Measurements from ENCODE around the gene TLCD3A. TPM values are rescaled to one million over a fixed set of nuclear protein-coding genes. Genes with fewer than 3 reads are reported as not detected.

TLCD3A gene
- total RNA-seq, 1 donor from 2014 or later, result 25.8 TPM

DNA sequence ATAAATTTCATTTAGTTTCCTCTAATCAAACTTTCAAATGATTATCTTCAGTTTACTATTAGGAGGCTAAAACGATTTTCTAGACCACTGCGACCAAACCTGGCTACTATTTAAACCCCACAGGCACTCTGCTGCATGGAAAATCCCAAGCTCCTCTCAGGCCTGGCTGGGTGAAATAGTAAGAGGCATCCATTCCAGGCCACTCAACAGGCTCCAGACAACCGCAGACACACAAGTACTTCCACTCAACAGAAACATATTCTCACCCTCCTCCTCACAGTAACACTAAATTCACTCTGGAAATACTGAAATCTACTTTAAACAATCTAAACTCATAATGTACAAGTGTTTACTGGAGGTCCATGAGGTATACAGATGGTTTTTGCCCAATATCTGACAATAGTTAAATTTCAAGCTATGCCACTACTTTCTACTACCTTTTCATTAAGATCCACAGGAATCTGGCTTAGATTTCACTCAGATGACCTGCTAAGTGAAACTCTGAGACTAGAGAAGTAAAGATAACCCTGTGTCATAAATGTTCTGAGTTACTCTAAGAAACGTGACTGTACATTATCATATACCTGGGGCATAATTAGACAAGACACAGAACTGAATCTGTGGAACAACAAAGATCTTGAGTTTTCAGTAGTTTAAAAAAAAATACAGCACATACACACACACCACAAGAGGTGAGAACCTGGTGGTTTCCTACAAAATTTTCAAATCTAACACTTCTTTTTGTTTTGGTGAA is 28.1 kb upstream of the TLCD3A start:
- H3K27ac Mint-ChIP-seq (ENCODE audit: unreplicated experiment), result no peak overlapping the region
- H3K27ac ChIP-seq (ENCODE audit: low read depth, low read length), result no peak overlapping the region
- FAIRE-seq (peak; percentile 78), DNase-seq (ENCODE audit: low read depth) (peak; percentile 42)
- H3K4me1 Mint-ChIP-seq (ENCODE audit: low read depth, unreplicated experiment), result peaks cover 2% of the 10 kb centered on the region
- peaks cover 63% of the 10 kb centered on the region for H3K79me2 ChIP-seq (ENCODE audit: insufficient read depth, low read length)
- no peak overlapping the region for H2AFZ ChIP-seq (ENCODE audit: low read depth, low read length)
- H3K9me3 ChIP-seq (ENCODE audit: insufficient read depth, low read depth, low read length), result no peaks in the 10 kb centered on the region
- peaks cover 49% of the 10 kb centered on the region for H4K20me1 ChIP-seq (ENCODE audit: insufficient read depth, low read length)
- H3K9ac ChIP-seq (ENCODE audit: low read length), result no peak overlapping the region
- no peak overlapping the region for H3K4me3 Mint-ChIP-seq (ENCODE audit: unreplicated experiment)
- H3K4me1 ChIP-seq (ENCODE audit: insufficient read depth, low read length), result no peaks in the 10 kb centered on the region
- peaks cover 19% of the 10 kb centered on the region for H3K36me3 ChIP-seq (ENCODE audit: insufficient read depth, low read length)
- no peak for TF ChIP-seq EZH2 (IDR thresholded peaks at IDR 0.05; ENCODE audit: insufficient read depth, low read length)
- TF ChIP-seq, protein P1, sequence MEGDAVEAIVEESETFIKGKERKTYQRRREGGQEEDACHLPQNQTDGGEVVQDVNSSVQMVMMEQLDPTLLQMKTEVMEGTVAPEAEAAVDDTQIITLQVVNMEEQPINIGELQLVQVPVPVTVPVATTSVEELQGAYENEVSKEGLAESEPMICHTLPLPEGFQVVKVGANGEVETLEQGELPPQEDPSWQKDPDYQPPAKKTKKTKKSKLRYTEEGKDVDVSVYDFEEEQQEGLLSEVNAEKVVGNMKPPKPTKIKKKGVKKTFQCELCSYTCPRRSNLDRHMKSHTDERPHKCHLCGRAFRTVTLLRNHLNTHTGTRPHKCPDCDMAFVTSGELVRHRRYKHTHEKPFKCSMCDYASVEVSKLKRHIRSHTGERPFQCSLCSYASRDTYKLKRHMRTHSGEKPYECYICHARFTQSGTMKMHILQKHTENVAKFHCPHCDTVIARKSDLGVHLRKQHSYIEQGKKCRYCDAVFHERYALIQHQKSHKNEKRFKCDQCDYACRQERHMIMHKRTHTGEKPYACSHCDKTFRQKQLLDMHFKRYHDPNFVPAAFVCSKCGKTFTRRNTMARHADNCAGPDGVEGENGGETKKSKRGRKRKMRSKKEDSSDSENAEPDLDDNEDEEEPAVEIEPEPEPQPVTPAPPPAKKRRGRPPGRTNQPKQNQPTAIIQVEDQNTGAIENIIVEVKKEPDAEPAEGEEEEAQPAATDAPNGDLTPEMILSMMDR (IDR thresholded peaks at IDR 0.05; ENCODE audit: insufficient read depth, low read depth, low read length), result no peak
- no peaks in the 10 kb centered on the region for H3K27me3 ChIP-seq (ENCODE audit: insufficient read depth, low read length)
- peaks cover 1% of the 10 kb centered on the region for H3K36me3 Mint-ChIP-seq (ENCODE audit: low read depth, unreplicated experiment)
- no peak overlapping the region for H3K4me3 ChIP-seq (ENCODE audit: insufficient read depth, low read depth, low read length)
- no peaks in the 10 kb centered on the region for H3K27me3 Mint-ChIP-seq (ENCODE audit: low read depth, unreplicated experiment)
- no peak overlapping the region for H3K4me2 ChIP-seq (ENCODE audit: low read length)
- H3K9me3 Mint-ChIP-seq (ENCODE audit: unreplicated experiment), result no peaks in the 10 kb centered on the region

DNA sequence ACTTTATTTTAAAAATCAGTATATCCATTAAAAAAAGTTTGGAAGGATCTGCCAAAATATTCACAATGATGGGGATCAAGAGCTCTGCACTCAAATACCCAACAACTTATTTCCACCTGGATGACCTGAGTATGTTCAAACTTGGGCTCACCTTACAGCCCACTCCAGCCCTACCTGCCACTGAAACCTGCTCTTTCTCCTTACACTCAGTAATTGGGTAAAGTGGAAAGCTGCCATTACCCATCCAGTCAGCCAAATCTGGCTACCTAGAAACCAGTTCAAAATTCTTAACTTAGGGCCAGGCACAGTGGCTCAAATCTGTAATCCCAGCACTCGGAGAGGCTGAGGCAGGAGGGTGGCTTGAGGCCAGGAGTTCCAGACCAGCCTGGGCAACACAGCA is 27.4 kb upstream of the TLCD3A start:
- H3K27me3 ChIP-seq (ENCODE audit: insufficient read depth, low read length), result no peaks in the 10 kb centered on the region
- no peak overlapping the region for H3K4me2 ChIP-seq (ENCODE audit: low read length)
- Mint-ChIP-seq H3K27me3 (ENCODE audit: low read depth, unreplicated experiment) (no peaks in the 10 kb centered on the region), H3K9me3 (ENCODE audit: unreplicated experiment) (no peaks in the 10 kb centered on the region), H3K4me1 (ENCODE audit: low read depth, unreplicated experiment) (peaks cover 2% of the 10 kb centered on the region), H3K36me3 (ENCODE audit: low read depth, unreplicated experiment) (peaks cover 5% of the 10 kb centered on the region), H3K4me3 (ENCODE audit: unreplicated experiment) (no peak overlapping the region), H3K27ac (ENCODE audit: unreplicated experiment) (no peak overlapping the region)
- H3K79me2 ChIP-seq (ENCODE audit: insufficient read depth, low read length), result peaks cover 64% of the 10 kb centered on the region
- H3K36me3 ChIP-seq (ENCODE audit: insufficient read depth, low read length), result peaks cover 19% of the 10 kb centered on the region
- no peak overlapping the region for H3K27ac ChIP-seq (ENCODE audit: low read depth, low read length)
- H3K9me3 ChIP-seq (ENCODE audit: insufficient read depth, low read depth, low read length), result no peaks in the 10 kb centered on the region
- DNase-seq (ENCODE audit: low read depth) (no peak), FAIRE-seq (no peak)
- H3K4me1 ChIP-seq (ENCODE audit: insufficient read depth, low read length), result no peaks in the 10 kb centered on the region
- no peak overlapping the region for H3K9ac ChIP-seq (ENCODE audit: low read length)
- H4K20me1 ChIP-seq (ENCODE audit: insufficient read depth, low read length), result peaks cover 49% of the 10 kb centered on the region
- TF ChIP-seq EZH2 (IDR thresholded peaks at IDR 0.05; ENCODE audit: insufficient read depth, low read length), result no peak
- TF ChIP-seq, protein P1 (IDR thresholded peaks at IDR 0.05; ENCODE audit: insufficient read depth, low read depth, low read length), result no peak
- no peak overlapping the region for H3K4me3 ChIP-seq (ENCODE audit: insufficient read depth, low read depth, low read length)
- no peak overlapping the region for H2AFZ ChIP-seq (ENCODE audit: low read depth, low read length)

DNA sequence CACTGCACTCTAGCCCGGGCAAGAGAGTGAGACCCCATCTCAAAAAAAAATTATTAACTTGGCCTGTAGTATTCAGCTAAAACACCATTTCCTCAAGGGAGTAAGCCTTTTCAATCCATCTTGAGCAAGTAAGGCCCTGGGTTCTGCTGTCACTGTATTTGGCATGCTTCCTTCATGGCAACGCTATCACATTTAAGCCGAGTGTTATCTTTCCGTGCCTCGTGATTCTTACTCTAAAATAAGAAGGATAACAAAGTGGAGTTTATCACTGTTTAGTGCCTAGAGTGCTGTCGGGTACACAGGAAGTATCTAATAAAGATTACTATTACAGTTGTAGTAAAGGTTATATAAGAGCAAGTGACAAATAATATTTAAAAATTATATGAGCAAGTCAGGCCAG is 26.5 kb upstream of the TLCD3A start:
- H3K27ac Mint-ChIP-seq (ENCODE audit: unreplicated experiment), result no peak overlapping the region
- Histone ChIP-seq H3K79me2 (ENCODE audit: insufficient read depth, low read length) (peaks cover 72% of the 10 kb centered on the region), H3K4me3 (ENCODE audit: insufficient read depth, low read depth, low read length) (no peak overlapping the region), H4K20me1 (ENCODE audit: insufficient read depth, low read length) (peaks cover 54% of the 10 kb centered on the region), H3K27ac (ENCODE audit: low read depth, low read length) (no peak overlapping the region), H3K36me3 (ENCODE audit: insufficient read depth, low read length) (peaks cover 22% of the 10 kb centered on the region), H3K4me2 (ENCODE audit: low read length) (no peak overlapping the region), H3K9me3 (ENCODE audit: insufficient read depth, low read depth, low read length) (no peaks in the 10 kb centered on the region), H2AFZ (ENCODE audit: low read depth, low read length) (no peak overlapping the region), H3K27me3 (ENCODE audit: insufficient read depth, low read length) (no peaks in the 10 kb centered on the region), H3K4me1 (ENCODE audit: insufficient read depth, low read length) (no peaks in the 10 kb centered on the region), H3K9ac (ENCODE audit: low read length) (no peak overlapping the region)
- no peaks in the 10 kb centered on the region for H3K27me3 Mint-ChIP-seq (ENCODE audit: low read depth, unreplicated experiment)
- no peak for FAIRE-seq
- H3K36me3 Mint-ChIP-seq (ENCODE audit: low read depth, unreplicated experiment), result peaks cover 5% of the 10 kb centered on the region
- peaks cover 2% of the 10 kb centered on the region for H3K4me1 Mint-ChIP-seq (ENCODE audit: low read depth, unreplicated experiment)
- no peak for TF ChIP-seq EZH2 (IDR thresholded peaks at IDR 0.05; ENCODE audit: insufficient read depth, low read length)
- TF ChIP-seq, protein P1 (IDR thresholded peaks at IDR 0.05; ENCODE audit: insufficient read depth, low read depth, low read length), result no peak
- H3K9me3 Mint-ChIP-seq (ENCODE audit: unreplicated experiment), result no peaks in the 10 kb centered on the region
- DNase-seq (ENCODE audit: low read depth), result no peak
- no peak overlapping the region for H3K4me3 Mint-ChIP-seq (ENCODE audit: unreplicated experiment)
